ENCODE measurements around the gene GLIS1.

DNA sequence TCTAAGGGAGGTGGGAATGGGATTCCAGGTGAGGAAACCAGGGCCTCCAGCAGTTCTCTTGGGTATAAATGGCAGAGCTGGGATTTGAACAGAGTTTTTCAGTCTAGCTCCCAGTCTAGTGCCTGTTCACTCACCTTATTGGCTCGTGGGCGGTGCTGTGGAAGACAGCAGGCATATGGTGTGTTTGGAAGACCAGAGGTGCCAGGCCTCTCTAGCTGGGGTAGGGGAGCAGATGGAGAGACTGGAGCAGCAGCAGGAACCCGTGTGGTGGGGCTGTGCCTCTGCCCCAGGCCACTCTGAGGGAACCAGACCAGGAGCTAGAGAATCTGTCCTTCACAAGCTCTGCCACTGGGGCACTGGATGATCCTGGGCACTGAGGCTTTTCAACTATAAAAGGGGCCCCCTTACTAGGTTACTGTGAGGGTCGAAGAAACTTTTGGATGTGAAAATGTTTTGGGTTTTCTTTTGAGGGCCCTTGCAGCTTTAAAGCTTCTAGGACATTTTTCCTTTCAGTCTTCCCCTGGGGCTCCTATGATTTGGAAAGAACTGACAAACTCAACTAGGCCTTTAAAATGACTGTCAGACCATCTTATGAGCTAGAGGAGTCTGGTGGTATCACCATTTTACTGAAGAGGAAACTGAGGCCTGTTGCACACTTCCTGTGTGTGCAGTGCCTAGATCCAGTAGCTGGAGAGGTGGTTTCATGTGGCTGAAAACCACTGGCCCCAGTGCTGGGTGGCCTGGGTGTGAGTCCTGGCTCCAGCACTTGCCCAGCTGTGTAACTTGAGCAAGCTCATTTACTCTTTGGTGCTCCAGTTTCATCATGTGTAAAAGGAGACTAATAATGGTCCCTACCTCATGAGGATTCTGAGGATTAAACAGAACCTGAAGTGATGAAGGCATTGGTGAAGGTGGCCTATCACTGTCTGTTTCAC, 273.7 kb downstream of the GLIS1 start:
- TF ChIP-seq, protein P1, sequence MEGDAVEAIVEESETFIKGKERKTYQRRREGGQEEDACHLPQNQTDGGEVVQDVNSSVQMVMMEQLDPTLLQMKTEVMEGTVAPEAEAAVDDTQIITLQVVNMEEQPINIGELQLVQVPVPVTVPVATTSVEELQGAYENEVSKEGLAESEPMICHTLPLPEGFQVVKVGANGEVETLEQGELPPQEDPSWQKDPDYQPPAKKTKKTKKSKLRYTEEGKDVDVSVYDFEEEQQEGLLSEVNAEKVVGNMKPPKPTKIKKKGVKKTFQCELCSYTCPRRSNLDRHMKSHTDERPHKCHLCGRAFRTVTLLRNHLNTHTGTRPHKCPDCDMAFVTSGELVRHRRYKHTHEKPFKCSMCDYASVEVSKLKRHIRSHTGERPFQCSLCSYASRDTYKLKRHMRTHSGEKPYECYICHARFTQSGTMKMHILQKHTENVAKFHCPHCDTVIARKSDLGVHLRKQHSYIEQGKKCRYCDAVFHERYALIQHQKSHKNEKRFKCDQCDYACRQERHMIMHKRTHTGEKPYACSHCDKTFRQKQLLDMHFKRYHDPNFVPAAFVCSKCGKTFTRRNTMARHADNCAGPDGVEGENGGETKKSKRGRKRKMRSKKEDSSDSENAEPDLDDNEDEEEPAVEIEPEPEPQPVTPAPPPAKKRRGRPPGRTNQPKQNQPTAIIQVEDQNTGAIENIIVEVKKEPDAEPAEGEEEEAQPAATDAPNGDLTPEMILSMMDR (conservative IDR thresholded peaks at IDR 0.05 in 1 of 2, IDR thresholded peaks at IDR 0.05 in 1 of 2; ENCODE audit: extremely low read depth in 1 of 2, insufficient read depth in 1 of 2, low read depth in 1 of 2, low read length in 2 of 2): no peak
- TF ChIP-seq EZH2 (IDR thresholded peaks at IDR 0.05; ENCODE audit: borderline replicate concordance, low read length): no peak

Measured in mammary epithelial cell (primary cell).